ENCODE measurements around the gene COL1A1. TPM values are rescaled to one million over a fixed set of nuclear protein-coding genes. Genes with fewer than 3 reads are reported as not detected.

Gene COL1A1
- total RNA-seq, 1 donor from 2014 or later, result 1.1 TPM

- Histone ChIP-seq H3K79me2 (ENCODE audit: low read depth) (no peaks in the 10 kb centered on the region), H3K27ac (no peak overlapping the region), H4K20me1 (ENCODE audit: low read depth) (no peaks in the 10 kb centered on the region), H3K4me3 (no peak overlapping the region), H3K36me3 (no peaks in the 10 kb centered on the region), H3K27me3 (no peaks in the 10 kb centered on the region), H3K9me3 (ENCODE audit: low read depth) (peaks cover 5% of the 10 kb centered on the region), H3F3A (ENCODE audit: low read depth) (peaks cover 20% of the 10 kb centered on the region), H2AFZ (replicated peaks) (peak overlapping the region; percentile 45), H3K9ac (no peak overlapping the region), H3K4me2 (no peak overlapping the region), H3K4me1 (peaks cover 24% of the 10 kb centered on the region)
- Mint-ChIP-seq H3K4me1 (peaks cover 49% of the 10 kb centered on the region), H3K4me3 (no peak overlapping the region), H3K27me3 (ENCODE audit: insufficient read depth, low read depth) (no peaks in the 10 kb centered on the region), H3K9me3 (peaks cover 17% of the 10 kb centered on the region), H3K36me3 (no peaks in the 10 kb centered on the region), H3K27ac (no peak overlapping the region)
- DNase-seq (ENCODE audit: low spot score), result no peak
- no peak for TF ChIP-seq EZH2 (IDR thresholded peaks at IDR 0.05)
- TF ChIP-seq, protein P1, sequence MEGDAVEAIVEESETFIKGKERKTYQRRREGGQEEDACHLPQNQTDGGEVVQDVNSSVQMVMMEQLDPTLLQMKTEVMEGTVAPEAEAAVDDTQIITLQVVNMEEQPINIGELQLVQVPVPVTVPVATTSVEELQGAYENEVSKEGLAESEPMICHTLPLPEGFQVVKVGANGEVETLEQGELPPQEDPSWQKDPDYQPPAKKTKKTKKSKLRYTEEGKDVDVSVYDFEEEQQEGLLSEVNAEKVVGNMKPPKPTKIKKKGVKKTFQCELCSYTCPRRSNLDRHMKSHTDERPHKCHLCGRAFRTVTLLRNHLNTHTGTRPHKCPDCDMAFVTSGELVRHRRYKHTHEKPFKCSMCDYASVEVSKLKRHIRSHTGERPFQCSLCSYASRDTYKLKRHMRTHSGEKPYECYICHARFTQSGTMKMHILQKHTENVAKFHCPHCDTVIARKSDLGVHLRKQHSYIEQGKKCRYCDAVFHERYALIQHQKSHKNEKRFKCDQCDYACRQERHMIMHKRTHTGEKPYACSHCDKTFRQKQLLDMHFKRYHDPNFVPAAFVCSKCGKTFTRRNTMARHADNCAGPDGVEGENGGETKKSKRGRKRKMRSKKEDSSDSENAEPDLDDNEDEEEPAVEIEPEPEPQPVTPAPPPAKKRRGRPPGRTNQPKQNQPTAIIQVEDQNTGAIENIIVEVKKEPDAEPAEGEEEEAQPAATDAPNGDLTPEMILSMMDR (IDR thresholded peaks at IDR 0.05), result no peak
Measured at GRCh38 chr17:50221266-50221863, 19.9 kb upstream of the COL1A1 start.

DNA sequence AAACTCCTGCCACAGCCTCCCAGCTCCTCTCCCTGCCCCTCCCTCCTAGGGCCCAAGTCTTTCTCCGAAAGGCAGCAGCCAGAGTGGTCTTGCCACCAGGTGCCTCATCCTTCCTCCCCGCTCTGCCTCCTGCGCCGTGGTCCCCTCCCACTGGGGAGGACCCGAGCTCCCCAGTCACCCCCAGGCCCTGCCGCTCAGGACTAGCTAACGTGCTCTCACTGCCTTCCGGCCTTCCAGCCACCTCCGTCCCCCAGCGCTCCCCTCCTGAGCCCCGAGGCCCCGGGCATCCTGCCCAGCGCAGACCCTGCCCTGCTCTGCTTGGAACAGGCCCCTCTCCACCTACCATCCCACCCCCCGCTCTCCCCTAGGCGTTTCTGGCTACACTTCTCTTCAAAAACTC, 19.4 kb upstream of the COL1A1 start:
- Histone ChIP-seq H3K4me1 (peaks cover 24% of the 10 kb centered on the region), H3F3A (ENCODE audit: low read depth) (peaks cover 20% of the 10 kb centered on the region), H3K36me3 (no peaks in the 10 kb centered on the region), H3K9ac (no peak overlapping the region), H4K20me1 (ENCODE audit: low read depth) (no peaks in the 10 kb centered on the region), H3K4me3 (no peak overlapping the region), H3K4me2 (no peak overlapping the region), H3K9me3 (ENCODE audit: low read depth) (peaks cover 2% of the 10 kb centered on the region), H3K27me3 (no peaks in the 10 kb centered on the region), H2AFZ (replicated peaks) (peak overlapping the region; percentile 36), H3K79me2 (ENCODE audit: low read depth) (no peaks in the 10 kb centered on the region), H3K27ac (no peak overlapping the region)
- H3K27me3 Mint-ChIP-seq (ENCODE audit: insufficient read depth, low read depth), result no peaks in the 10 kb centered on the region
- no peak overlapping the region for H3K4me3 Mint-ChIP-seq
- H3K4me1 Mint-ChIP-seq, result peaks cover 51% of the 10 kb centered on the region
- H3K36me3 Mint-ChIP-seq, result no peaks in the 10 kb centered on the region
- H3K27ac Mint-ChIP-seq, result peak overlapping the region; percentile 85
- DNase-seq (ENCODE audit: low spot score), result no peak
- peaks cover 13% of the 10 kb centered on the region for H3K9me3 Mint-ChIP-seq
- TF ChIP-seq EZH2 (IDR thresholded peaks at IDR 0.05) (no peak), EZH2phosphoT487 (IDR thresholded peaks at IDR 0.05) (no peak)
- TF ChIP-seq, protein P1 (IDR thresholded peaks at IDR 0.05), result no peak

DNA sequence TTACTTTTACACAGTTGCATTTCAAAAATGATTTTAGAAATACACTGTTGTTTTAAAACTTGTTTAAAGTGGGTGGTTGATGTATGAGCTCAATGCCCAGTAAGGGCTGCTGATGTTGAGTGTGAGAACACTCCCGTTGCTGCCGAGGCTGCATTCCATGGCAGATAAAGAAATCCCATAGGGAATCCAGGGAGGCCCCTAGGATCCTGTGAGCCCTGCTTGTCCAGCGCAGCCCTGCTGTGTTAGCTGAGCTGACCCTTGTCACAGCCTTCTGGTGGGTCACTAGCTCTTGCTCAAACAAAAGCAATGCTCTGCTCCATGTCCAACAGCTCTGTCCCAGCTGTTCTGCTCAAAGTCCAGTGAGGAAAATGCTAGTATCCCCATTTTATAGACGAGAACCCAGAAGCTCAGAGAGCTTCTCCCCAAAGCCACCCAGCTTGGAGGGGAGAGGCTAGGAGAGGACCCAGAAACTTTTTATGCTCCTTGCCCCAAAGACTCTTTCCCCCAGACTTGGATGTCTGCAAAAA, 18.6 kb upstream of the COL1A1 start:
- Histone ChIP-seq H3K27ac (peak overlapping the region; percentile 48), H3K36me3 (no peaks in the 10 kb centered on the region), H3K79me2 (ENCODE audit: low read depth) (no peaks in the 10 kb centered on the region), H3K27me3 (no peaks in the 10 kb centered on the region), H3K4me2 (peak overlapping the region; percentile 69), H3K9ac (no peak overlapping the region), H3K4me3 (peak overlapping the region; percentile 20), H3K9me3 (ENCODE audit: low read depth) (no peaks in the 10 kb centered on the region), H3F3A (ENCODE audit: low read depth) (peaks cover 20% of the 10 kb centered on the region), H3K4me1 (peaks cover 24% of the 10 kb centered on the region), H4K20me1 (ENCODE audit: low read depth) (no peaks in the 10 kb centered on the region), H2AFZ (replicated peaks) (no peak overlapping the region)
- DNase-seq (ENCODE audit: low spot score), result peak; percentile 90
- Mint-ChIP-seq H3K27me3 (ENCODE audit: insufficient read depth, low read depth) (no peaks in the 10 kb centered on the region), H3K4me1 (peaks cover 56% of the 10 kb centered on the region), H3K36me3 (no peaks in the 10 kb centered on the region), H3K4me3 (peak overlapping the region; percentile 9), H3K9me3 (peaks cover 8% of the 10 kb centered on the region), H3K27ac (peak overlapping the region; percentile 61)
- no peak for TF ChIP-seq EZH2 (IDR thresholded peaks at IDR 0.05)
- TF ChIP-seq EZH2phosphoT487 (IDR thresholded peaks at IDR 0.05), result no peak
- TF ChIP-seq, protein P1 (IDR thresholded peaks at IDR 0.05), result no peak

Data from neural progenitor cell (in vitro differentiated cells).